Neural crest cell (in vitro differentiated cells): ENCODE measurements around the gene COL23A1. TPM values are rescaled to one million over a fixed set of nuclear protein-coding genes. Genes with fewer than 3 reads are reported as not detected.

Experiments used
- DNase-seq: peaks from one replicate; pipeline ENCODE4 v3.0.0; 2021; ENCODE audit warnings: low read depth, mixed read lengths, low spot score
- H3K27ac Mint-ChIP-seq: one replicate; pipeline ENCODE4 v1.8.0; 2021; ENCODE audit warnings: mild to moderate bottlenecking, mixed read lengths; ENCODE audit not compliant: unreplicated experiment
- H3K27me3 Mint-ChIP-seq: 2 replicates; pipeline ENCODE4 v1.8.0; 2021; ENCODE audit warnings: low read depth, mild to moderate bottlenecking, mixed read lengths
- H3K36me3 Mint-ChIP-seq: 2 replicates; pipeline ENCODE4 v1.8.0; 2021; ENCODE audit warnings: low read depth, mild to moderate bottlenecking, mixed read lengths
- H3K4me1 Mint-ChIP-seq: 2 replicates; pipeline ENCODE4 v1.8.0; 2021; ENCODE audit warnings: mixed read lengths
- H3K4me3 Mint-ChIP-seq: one replicate; pipeline ENCODE4 v1.8.0; 2021; ENCODE audit warnings: mild to moderate bottlenecking, mixed read lengths
- H3K9me3 Mint-ChIP-seq: 2 replicates; pipeline ENCODE4 v1.8.0; 2021; ENCODE audit warnings: mixed read lengths
- total RNA-seq: library from RNA; stranded (reverse); gene quantifications from 2 replicates; pipeline ENCODE4 v1.2.1, GENCODE V29; 2021
- TF ChIP-seq, protein P1 (sequence below): fragments of 200-600 bp; sonication (generic); conservative IDR thresholded peaks from 2 replicates; pipeline ENCODE4 v1.5.0; 2021; ENCODE audit warnings: antibody characterized with exemption, mild to moderate bottlenecking

COL23A1 gene
- total RNA-seq, 1 donor from 2014 or later, result 33.7 TPM

DNA sequence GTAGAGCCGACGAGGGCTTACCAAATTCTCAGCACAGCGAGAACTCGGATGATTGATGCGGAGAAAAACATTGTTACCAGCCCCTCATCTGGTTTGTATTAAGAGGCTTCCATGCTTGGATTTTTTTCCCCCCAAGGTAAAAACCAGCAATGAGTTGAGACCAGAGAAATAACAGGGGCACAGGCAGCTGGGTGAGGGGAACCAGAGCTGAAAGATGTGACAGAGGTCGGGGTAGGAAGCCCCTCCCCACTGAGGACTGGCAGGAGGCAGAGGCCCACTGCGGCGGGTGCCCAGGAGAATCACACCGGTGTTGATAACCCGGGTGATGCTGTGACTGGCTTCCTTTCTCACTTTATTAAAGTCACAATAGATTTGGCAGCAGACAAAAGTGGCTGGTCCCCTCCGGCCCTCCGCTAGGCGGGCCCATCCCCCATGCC is 241.1 kb downstream of the COL23A1 start:
- Mint-ChIP-seq H3K9me3 (peaks cover 6% of the 10 kb centered on the region), H3K4me1 (peaks cover 70% of the 10 kb centered on the region), H3K27me3 (no peaks in the 10 kb centered on the region), H3K36me3 (peaks cover 4% of the 10 kb centered on the region), H3K27ac (peak overlapping the region; percentile 24), H3K4me3 (no peak overlapping the region)
- TF ChIP-seq, protein P1, sequence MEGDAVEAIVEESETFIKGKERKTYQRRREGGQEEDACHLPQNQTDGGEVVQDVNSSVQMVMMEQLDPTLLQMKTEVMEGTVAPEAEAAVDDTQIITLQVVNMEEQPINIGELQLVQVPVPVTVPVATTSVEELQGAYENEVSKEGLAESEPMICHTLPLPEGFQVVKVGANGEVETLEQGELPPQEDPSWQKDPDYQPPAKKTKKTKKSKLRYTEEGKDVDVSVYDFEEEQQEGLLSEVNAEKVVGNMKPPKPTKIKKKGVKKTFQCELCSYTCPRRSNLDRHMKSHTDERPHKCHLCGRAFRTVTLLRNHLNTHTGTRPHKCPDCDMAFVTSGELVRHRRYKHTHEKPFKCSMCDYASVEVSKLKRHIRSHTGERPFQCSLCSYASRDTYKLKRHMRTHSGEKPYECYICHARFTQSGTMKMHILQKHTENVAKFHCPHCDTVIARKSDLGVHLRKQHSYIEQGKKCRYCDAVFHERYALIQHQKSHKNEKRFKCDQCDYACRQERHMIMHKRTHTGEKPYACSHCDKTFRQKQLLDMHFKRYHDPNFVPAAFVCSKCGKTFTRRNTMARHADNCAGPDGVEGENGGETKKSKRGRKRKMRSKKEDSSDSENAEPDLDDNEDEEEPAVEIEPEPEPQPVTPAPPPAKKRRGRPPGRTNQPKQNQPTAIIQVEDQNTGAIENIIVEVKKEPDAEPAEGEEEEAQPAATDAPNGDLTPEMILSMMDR, result no peak
- DNase-seq, result no peak

DNA sequence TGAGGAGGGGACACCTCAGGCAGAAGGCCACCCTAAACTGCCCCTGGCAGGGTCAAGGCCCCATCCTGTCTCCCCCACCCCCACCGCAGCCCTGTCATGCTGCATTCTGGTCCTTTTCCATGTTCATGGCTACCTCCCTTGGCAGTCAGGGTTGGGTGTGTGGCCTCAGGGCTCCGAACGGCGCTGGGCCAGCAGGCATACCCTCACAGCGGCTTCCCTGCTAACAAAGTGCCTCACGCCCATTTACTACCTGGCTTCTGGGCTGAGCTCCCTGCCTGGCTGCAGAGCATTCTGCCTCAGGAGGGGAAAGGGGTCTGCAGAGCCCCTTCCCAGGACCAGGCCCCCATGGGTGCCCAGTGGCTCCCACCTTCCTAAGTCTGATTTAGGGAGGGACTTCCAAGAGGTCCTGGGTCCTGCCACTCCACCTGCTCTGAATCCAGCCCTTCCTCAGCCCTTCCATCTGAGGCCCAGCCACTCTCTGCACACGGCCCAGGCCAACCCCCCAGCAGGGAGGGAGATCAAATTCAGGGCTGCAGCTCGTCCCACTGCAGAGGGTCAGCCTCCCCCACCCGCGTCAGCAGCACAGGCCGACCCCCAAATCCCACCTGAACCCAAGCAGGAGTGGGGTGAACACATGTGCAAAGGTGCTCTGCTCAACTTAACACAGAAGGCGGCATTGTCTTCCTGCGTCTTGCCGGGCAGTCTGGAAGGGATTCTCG is 241.7 kb downstream of the COL23A1 start:
- TF ChIP-seq, protein P1, result no peak
- Mint-ChIP-seq H3K27ac (peak overlapping the region; percentile 35), H3K36me3 (peaks cover 4% of the 10 kb centered on the region), H3K27me3 (no peaks in the 10 kb centered on the region), H3K4me3 (no peak overlapping the region), H3K4me1 (peaks cover 65% of the 10 kb centered on the region), H3K9me3 (peaks cover 8% of the 10 kb centered on the region)
- DNase-seq, result no peak

DNA sequence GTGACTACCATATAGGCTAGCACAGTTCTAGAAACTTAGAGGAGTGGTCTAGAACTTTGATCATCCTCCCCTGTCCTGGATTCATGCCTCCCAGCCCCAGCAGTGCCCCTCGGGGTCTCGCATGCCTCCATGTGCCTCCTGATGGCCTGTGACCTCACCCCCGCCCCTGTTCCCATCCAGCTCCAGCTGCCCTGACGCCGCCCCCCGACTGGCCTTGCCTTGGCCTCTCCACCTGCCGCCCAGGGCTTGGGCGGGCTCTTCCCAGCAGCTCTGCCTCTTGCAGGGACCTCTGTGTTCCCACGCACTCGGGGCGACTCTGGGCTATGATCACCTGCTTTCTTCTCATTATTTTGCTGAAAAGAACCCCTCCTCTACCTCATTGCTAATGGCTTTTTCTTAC is 242.2 kb downstream of the COL23A1 start:
- no peak overlapping the region for H3K4me3 Mint-ChIP-seq
- H3K27ac Mint-ChIP-seq, result peak overlapping the region; percentile 35
- TF ChIP-seq, protein P1, result no peak
- H3K27me3 Mint-ChIP-seq, result no peaks in the 10 kb centered on the region
- peaks cover 59% of the 10 kb centered on the region for H3K4me1 Mint-ChIP-seq
- no peak for DNase-seq
- peaks cover 8% of the 10 kb centered on the region for H3K9me3 Mint-ChIP-seq
- peaks cover 4% of the 10 kb centered on the region for H3K36me3 Mint-ChIP-seq

DNA sequence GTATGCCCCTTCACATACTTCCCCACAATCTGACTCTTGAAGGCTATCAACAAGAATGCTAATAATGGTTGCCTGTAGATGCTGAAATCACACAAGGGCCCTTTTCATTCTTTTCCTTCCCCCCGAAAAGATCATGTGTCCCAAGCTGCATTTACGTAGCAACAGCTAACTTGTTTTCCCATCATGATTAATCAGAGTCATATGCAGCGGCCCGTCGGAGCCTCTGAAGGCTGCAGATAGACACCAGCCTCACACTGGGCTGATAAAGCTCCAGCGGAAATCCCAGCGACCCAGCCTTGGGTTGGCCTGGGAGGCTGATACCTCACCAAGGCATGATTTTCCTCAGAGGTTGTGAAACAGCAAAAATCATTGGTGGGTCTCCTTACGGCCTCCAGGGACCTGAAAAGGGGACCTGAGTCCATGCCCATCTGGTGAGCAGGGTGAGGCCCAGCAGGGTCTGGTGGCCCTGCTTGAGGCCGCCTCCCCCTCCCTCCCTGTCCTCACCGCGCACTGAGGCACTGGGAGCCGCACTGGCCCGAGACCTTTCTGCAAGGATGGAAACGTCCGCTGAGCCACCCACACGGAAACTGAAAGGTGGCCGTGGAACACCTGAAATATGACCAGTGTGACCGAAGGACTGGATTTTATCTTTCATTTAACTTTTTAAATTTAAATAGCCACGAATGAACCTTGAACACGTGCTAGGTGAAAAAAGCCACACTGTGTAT is 243.4 kb downstream of the COL23A1 start:
- Mint-ChIP-seq H3K9me3 (peaks cover 8% of the 10 kb centered on the region), H3K4me1 (peaks cover 55% of the 10 kb centered on the region), H3K27me3 (no peaks in the 10 kb centered on the region), H3K27ac (no peak overlapping the region), H3K36me3 (peaks cover 4% of the 10 kb centered on the region), H3K4me3 (peak overlapping the region; percentile 38)
- TF ChIP-seq, protein P1, result no peak
- DNase-seq, result no peak

DNA sequence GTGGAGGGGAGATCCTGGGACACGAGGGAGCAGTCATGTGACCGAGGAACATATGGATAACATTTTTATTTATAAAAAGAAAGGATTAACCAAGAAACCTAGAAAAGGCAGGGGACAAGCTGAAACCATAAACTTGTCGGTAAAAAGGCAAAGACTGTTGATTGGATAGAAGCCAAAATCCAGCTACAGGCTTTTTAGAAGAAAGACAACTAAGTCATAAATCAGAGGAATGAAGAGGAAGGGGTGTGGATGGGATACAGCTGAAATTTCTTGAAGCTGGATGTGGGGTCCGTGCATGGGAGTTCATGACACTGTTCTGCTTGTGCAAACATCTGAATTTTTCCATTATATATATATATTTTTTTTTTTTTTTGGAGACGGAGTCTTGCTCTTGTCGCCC is 246.9 kb downstream of the COL23A1 start:
- Mint-ChIP-seq H3K9me3 (peaks cover 8% of the 10 kb centered on the region), H3K27ac (no peak overlapping the region), H3K4me1 (peaks cover 31% of the 10 kb centered on the region), H3K4me3 (no peak overlapping the region), H3K27me3 (no peaks in the 10 kb centered on the region), H3K36me3 (peaks cover 4% of the 10 kb centered on the region)
- TF ChIP-seq, protein P1, result no peak
- no peak for DNase-seq
